HepG2 (cell line): ENCODE measurements around the gene SRRT. TPM values are rescaled to one million over a fixed set of nuclear protein-coding genes. Genes with fewer than 3 reads are reported as not detected.

Source experiments
- ATAC-seq: fragments of 200-7000 bp; cut with Tn5 transposase; 3 replicates; pipeline ENCODE4 v1.9.1; 2020; ENCODE audit warnings: mild to moderate bottlenecking, moderate library complexity
- BruUV-seq: library from RNA; stranded (reverse); fragments of 400-500 nt; replicated peaks from 2 replicates; lab custom pipeline; 2021; lab: Mats Ljungman, UMichigan
- CTCF ChIA-PET: fragments of 300-600 bp; formaldehyde crosslinking; extraction: SDS; loops from one replicate; lab custom pipeline; 2021; ENCODE audit warnings: low total read pairs, inconsistent platforms, low intra/inter-chr PET ratio; lab: Yijun Ruan, JAX
- POLR2A ChIA-PET: fragments of 350-600 bp; sonication (Branson Sonifier 250); formaldehyde crosslinking; loops from one replicate; lab custom pipeline; 2020; ENCODE audit warnings: antibody characterized with exemption, inconsistent platforms; lab: Yijun Ruan, JAX
- DNase-seq: peaks from one replicate; pipeline ENCODE4 v3.0.0-alpha.2; 2015; ENCODE audit warnings: low spot score
- FAIRE-seq: peaks from 3 replicates; lab custom pipeline; 2011; peaks lifted over from hg19 to GRCh38; lab: Jason Lieb, UNC
- H2AFZ ChIP-seq: one replicate; pipeline ENCODE4 v1.6.1; 2011; ENCODE audit warnings: low read length, inconsistent platforms
- H3K27ac ChIP-seq: fragments of 300-600 bp; 3 replicates; pipeline ENCODE4 v1.8.0; 2011; ENCODE audit warnings: mixed run types, mild to moderate bottlenecking, mixed read lengths, low read length, inconsistent platforms; ENCODE audit not compliant: insufficient read depth; ENCODE audit errors: extremely low read length
- H3K27me3 ChIP-seq, 2 experiments: fragments of 200-600 bp in 1 of 2; 2 replicates in 1 of 2; 3 replicates in 1 of 2; pipeline versions ENCODE4 v1.6.0 to v1.8.0; 2011; ENCODE audit warnings: low read length in 2 of 2, mild to moderate bottlenecking in 2 of 2, moderate library complexity in 2 of 2, inconsistent platforms in 1 of 2; ENCODE audit not compliant: insufficient read depth in 2 of 2, control insufficient read depth in 1 of 2
- H3K36me3 ChIP-seq, 2 experiments: fragments of 200-600 bp in 1 of 2; replicated peaks in 1 of 2; 2 replicates in 1 of 2; 3 replicates in 1 of 2; pipeline versions ENCODE4 v1.5.1 to v1.8.0; 2011; ENCODE audit warnings: low read length in 2 of 2, inconsistent platforms in 1 of 2; ENCODE audit not compliant: insufficient read depth in 2 of 2, control insufficient read depth in 1 of 2
- H3K4me1 ChIP-seq: 2 replicates; pipeline ENCODE4 v1.5.1; 2012; ENCODE audit warnings: low read length, inconsistent platforms; ENCODE audit not compliant: insufficient read depth
- H3K4me2 ChIP-seq: 2 replicates; pipeline ENCODE4 v1.6.0; 2011; ENCODE audit warnings: low read depth, low read length, inconsistent platforms
- H3K4me3 ChIP-seq, 3 experiments: fragments of 200-600 bp in 1 of 3; sonication (generic), shearing (Covaris generic) in 1 of 3; replicated peaks in 1 of 3; 2 replicates each; pipeline ENCODE4 v1.5.1; 2011 to 2016; ENCODE audit warnings: low read length in 3 of 3, inconsistent platforms in 2 of 3, low read depth in 2 of 3, mild to moderate bottlenecking in 2 of 3, control low read depth in 1 of 3, mixed read lengths in 1 of 3; ENCODE audit not compliant: insufficient read depth in 1 of 3
- H3K79me2 ChIP-seq: one replicate; pipeline ENCODE4 v1.6.1; 2011; ENCODE audit warnings: low read length, inconsistent platforms; ENCODE audit not compliant: insufficient read depth
- H3K9ac ChIP-seq: 2 replicates; pipeline ENCODE4 v1.6.0; 2011; ENCODE audit warnings: mild to moderate bottlenecking, low read depth, low read length, inconsistent platforms; ENCODE audit not compliant: insufficient read depth
- H3K9me3 ChIP-seq: 2 replicates; pipeline ENCODE4 v1.5.1; 2012; ENCODE audit warnings: mild to moderate bottlenecking, low read length
- H4K20me1 ChIP-seq: 2 replicates; pipeline ENCODE4 v1.6.0; 2011; ENCODE audit warnings: inconsistent platforms, mild to moderate bottlenecking, low read length, moderate library complexity; ENCODE audit not compliant: insufficient read depth
- CENPBD1 ChIP-seq: sonication (generic); formaldehyde crosslinking; IDR thresholded peaks from 2 replicates; pipeline ENCODE4 v1.8.0; 2022; ENCODE audit warnings: missing genetic modification reagents, low read depth, mild to moderate bottlenecking, borderline replicate concordance
- FOXK2 ChIP-seq: fragments of 450-650 bp; IDR thresholded peaks from 2 replicates; pipeline ENCODE4 v1.6.1; 2016
- KLF15 ChIP-seq: sonication (generic); formaldehyde crosslinking; IDR thresholded peaks from 2 replicates; pipeline ENCODE4 v1.8.1; 2023; ENCODE audit warnings: borderline replicate concordance, mild to moderate bottlenecking, inconsistent platforms, missing genetic modification reagents, mixed read lengths
- NAIF1 ChIP-seq: sonication (generic); formaldehyde crosslinking; IDR thresholded peaks from 2 replicates; pipeline ENCODE4 v1.5.0; 2020; ENCODE audit warnings: mild to moderate bottlenecking, missing genetic modification reagents, borderline replicate concordance
- NFE2 ChIP-seq: sonication (generic); formaldehyde crosslinking; IDR thresholded peaks from 2 replicates; pipeline ENCODE4 v1.4.0; 2020; ENCODE audit warnings: missing genetic modification reagents
- SMAD3 ChIP-seq: sonication (generic); formaldehyde crosslinking; IDR thresholded peaks from 2 replicates; pipeline ENCODE4 v1.4.0; 2020; ENCODE audit warnings: missing genetic modification reagents
- SMAD9 ChIP-seq: sonication (generic); formaldehyde crosslinking; IDR thresholded peaks from 2 replicates; pipeline ENCODE4 v1.5.1; 2020; ENCODE audit warnings: mild to moderate bottlenecking, missing genetic modification reagents
- SMC3 ChIP-seq: IDR thresholded peaks from 2 replicates; pipeline ENCODE4 v1.6.1; 2011; ENCODE audit warnings: low read length, improper control_type of control experiment
- ZC3H13 ChIP-seq: sonication (generic); formaldehyde crosslinking; IDR thresholded peaks from 2 replicates; pipeline ENCODE4 v1.8.1; 2023; ENCODE audit warnings: mild to moderate bottlenecking, missing genetic modification reagents, moderate library complexity
- ZEB1 ChIP-seq: IDR thresholded peaks from 2 replicates; pipeline ENCODE4 v1.6.1; 2012; ENCODE audit warnings: mild to moderate bottlenecking, low read depth, inconsistent platforms; ENCODE audit not compliant: insufficient replicate concordance
- ZNF557 ChIP-seq: sonication (generic); formaldehyde crosslinking; IDR thresholded peaks from 2 replicates; pipeline ENCODE4 v1.4.0; 2020; ENCODE audit warnings: missing genetic modification reagents
- WGBS: methylation state at CpG from one replicate; pipeline ENCODE4 v1.1.6; 2017; ENCODE audit warnings: low lambda C conversion rate; 5-methylcytosine and 5-hydroxymethylcytosine counted together
- in situ Hi-C: cut with HindIII; loops from 2 replicates; pipeline ENCODE4 v1.10.0; 2017; ENCODE audit warnings: low pct_unique_long_range_greater_than_20kb; ENCODE audit not compliant: extremely low pct_ligation_motif_present
- intact Hi-C: fragments of 100-400 bp; cut with micrococcal nuclease; formaldehyde crosslinking; loops from one replicate; pipeline ENCODE4 v1.10.0; 2022; ENCODE audit not compliant: unreplicated experiment
- polyA plus RNA-seq, 8 experiments: library from polyadenylated mRNA; depleted of rRNA in 3 of 8; stranded (reverse) in 7 of 8; unstranded in 1 of 8; fragments of >200 nt; fragmentation: Illumina TruSeq in 4 of 8; extraction: Trizol in 4 of 8; gene quantifications; 2 replicates each; pipeline versions ENCODE4 v1.2.1 to v1.2.3, GENCODE V29; 2011 to 2016; ENCODE audit warnings: low read depth in 4 of 8, missing spikeins in 1 of 8, mixed read lengths in 1 of 8; ENCODE audit not compliant: insufficient read depth in 1 of 8
- total RNA-seq, 5 experiments: library from RNA; depleted of rRNA; stranded (reverse); fragments of >200 nt; fragmentation: Illumina TruSeq; extraction: Trizol; gene quantifications; 2 replicates each; pipeline ENCODE4 v1.2.3, GENCODE V29; 2016; ENCODE audit warnings: low read depth in 1 of 5
- TF ChIP-seq, protein P1 (sequence below): sonication (generic); formaldehyde crosslinking; IDR thresholded peaks from 2 replicates; pipeline ENCODE4 v1.4.0; 2020; ENCODE audit warnings: low read depth, missing genetic modification reagents

Gene SRRT
- total and polyA plus RNA-seq, 2 of the 13 experiments (the other 11 are each of a cell fraction or from before 2014, with no cell fraction given) = 26.2 to 106 TPM

DNA sequence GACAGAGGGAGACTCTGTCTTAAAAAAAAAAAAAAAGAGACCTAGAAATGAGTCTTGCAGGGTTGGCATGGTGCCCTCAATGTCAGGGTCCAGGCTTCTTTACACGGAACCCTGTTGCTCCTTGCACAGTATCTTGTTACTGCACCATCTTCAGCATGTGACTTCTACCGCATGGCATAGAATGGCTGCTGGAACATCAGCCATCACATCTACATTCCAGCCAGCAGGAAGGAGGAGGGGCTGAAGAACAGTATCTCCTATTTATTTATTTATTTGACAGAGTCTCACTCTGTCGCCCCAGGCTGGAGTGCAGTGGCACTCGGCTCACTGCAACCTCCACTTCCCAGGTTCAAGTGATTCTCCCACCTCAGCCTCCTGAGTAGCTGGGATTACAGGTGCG lies 24.5 kb downstream of the SRRT start:
- no peak overlapping the region for H3K27ac ChIP-seq
- no peaks in the 10 kb centered on the region for H4K20me1 ChIP-seq
- H3K9ac ChIP-seq = no peak overlapping the region
- ChIA-PET CTCF (no interaction called here), POLR2A (no interaction called here)
- intact Hi-C loops (loop anchor here (5.0 kb wide), 1 partner anchor 178 kb away; no protein-coding TSS in a partner anchor), in situ Hi-C loops (loop anchor here (5.0 to 25.0 kb wide), 2 partner anchors 158 to 388 kb away; no protein-coding TSS in a partner anchor)
- no peak overlapping the region for H3K4me3 ChIP-seq
- no peak overlapping the region for H2AFZ ChIP-seq
- ATAC-seq = no peak
- no peaks in the 10 kb centered on the region for H3K36me3 ChIP-seq
- H3K79me2 ChIP-seq = no peaks in the 10 kb centered on the region
- H3K27me3 ChIP-seq = peaks cover 8 to 17% of the 10 kb centered on the region in 2 experiments; a peak in 4 of 5 replicates
- 60% methylated on average over 5 of the region's 5 CpGs for WGBS
- BruUV-seq = no TSS peak
- no peak for TF ChIP-seq SMC3
- no peak for TF ChIP-seq SMAD3
- no peak for TF ChIP-seq SMAD9 (CRISPR knock-in tag)
- TF ChIP-seq KLF15 (CRISPR knock-in tag) = no peak
- TF ChIP-seq ZEB1 = no peak
- no peak for TF ChIP-seq ZC3H13
- no peak for TF ChIP-seq NFE2 (CRISPR knock-in tag)
- no peak for TF ChIP-seq ZNF557 (CRISPR knock-in tag)
- TF ChIP-seq, protein P1, sequence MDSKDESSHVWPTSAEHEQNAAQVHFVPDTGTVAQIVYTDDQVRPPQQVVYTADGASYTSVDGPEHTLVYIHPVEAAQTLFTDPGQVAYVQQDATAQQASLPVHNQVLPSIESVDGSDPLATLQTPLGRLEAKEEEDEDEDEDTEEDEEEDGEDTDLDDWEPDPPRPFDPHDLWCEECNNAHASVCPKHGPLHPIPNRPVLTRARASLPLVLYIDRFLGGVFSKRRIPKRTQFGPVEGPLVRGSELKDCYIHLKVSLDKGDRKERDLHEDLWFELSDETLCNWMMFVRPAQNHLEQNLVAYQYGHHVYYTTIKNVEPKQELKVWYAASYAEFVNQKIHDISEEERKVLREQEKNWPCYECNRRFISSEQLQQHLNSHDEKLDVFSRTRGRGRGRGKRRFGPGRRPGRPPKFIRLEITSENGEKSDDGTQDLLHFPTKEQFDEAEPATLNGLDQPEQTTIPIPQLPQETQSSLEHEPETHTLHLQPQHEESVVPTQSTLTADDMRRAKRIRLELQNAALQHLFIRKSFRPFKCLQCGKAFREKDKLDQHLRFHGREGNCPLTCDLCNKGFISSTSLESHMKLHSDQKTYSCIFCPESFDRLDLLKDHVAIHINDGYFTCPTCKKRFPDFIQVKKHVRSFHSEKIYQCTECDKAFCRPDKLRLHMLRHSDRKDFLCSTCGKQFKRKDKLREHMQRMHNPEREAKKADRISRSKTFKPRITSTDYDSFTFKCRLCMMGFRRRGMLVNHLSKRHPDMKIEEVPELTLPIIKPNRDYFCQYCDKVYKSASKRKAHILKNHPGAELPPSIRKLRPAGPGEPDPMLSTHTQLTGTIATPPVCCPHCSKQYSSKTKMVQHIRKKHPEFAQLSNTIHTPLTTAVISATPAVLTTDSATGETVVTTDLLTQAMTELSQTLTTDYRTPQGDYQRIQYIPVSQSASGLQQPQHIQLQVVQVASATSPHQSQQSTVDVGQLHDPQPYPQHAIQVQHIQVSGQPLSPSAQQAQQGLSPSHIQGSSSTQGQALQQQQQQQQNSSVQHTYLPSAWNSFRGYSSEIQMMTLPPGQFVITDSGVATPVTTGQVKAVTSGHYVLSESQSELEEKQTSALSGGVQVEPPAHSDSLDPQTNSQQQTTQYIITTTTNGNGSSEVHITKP (CRISPR knock-in tag) = no peak
- TF ChIP-seq NAIF1 (CRISPR knock-in tag) = no peak
- no peak for TF ChIP-seq CENPBD1 (CRISPR knock-in tag)
- no peak for TF ChIP-seq FOXK2
- peaks cover 23% of the 10 kb centered on the region for H3K4me1 ChIP-seq
- H3K9me3 ChIP-seq = no peaks in the 10 kb centered on the region
- DNase-seq = no peak
- no peak for FAIRE-seq
- no peak overlapping the region for H3K4me2 ChIP-seq
